Measurements from ENCODE around the gene UNC13C.

DNA sequence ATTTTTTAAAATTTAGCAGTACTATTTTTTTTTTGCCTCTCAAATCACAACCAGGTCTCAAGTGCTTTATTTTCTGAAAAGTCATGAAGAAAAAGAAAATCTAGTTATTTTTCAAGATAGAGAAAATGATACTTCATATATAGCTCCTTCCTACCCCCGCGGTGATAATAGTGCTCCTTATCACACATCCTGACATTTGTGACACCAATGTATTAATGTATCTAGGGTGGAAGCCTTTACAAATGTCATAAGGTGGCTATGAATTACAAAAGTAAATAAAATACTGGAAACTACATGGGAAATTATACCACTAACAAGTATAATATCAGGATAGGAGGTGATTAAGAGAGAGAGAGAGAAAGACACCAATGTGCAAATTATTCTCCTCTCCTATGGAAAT lies 582.2 kb downstream of the UNC13C start:
- TF ChIP-seq CTCF (IDR thresholded peaks at IDR 0.05; ENCODE audit: poor library complexity, severe bottlenecking), result no peak
- peak; percentile 39 for TF ChIP-seq REST (IDR thresholded peaks at IDR 0.05; ENCODE audit: borderline replicate concordance)
- TF ChIP-seq RAD21 (conservative IDR thresholded peaks at IDR 0.05), result no peak
- TF ChIP-seq EP300 (conservative IDR thresholded peaks at IDR 0.05; ENCODE audit: poor library complexity, severe bottlenecking), result peak; percentile 92
- no peak for TF ChIP-seq EZH2 (IDR thresholded peaks at IDR 0.05; ENCODE audit: borderline replicate concordance, insufficient read depth, low read length, poor library complexity, severe bottlenecking)
- TF ChIP-seq TAF1 (IDR thresholded peaks at IDR 0.05; ENCODE audit: low read depth), result no peak
- TF ChIP-seq POLR2AphosphoS5 (IDR thresholded peaks at IDR 0.05), result peak; percentile 76
- no peak for TF ChIP-seq MXI1 (conservative IDR thresholded peaks at IDR 0.05; ENCODE audit: poor library complexity, severe bottlenecking)
- no peak for TF ChIP-seq SMC3 (conservative IDR thresholded peaks at IDR 0.05; ENCODE audit: poor library complexity)

Measured in neural cell (in vitro differentiated cells).